SU-DHL-6 (cell line): ENCODE data around the gene RUNX2.

Experiments used
- EZH2phosphoT487 ChIP-seq: fragments of 200-600 bp; sonication (generic), shearing (Covaris generic); conservative IDR thresholded peaks from 2 replicates; pipeline ENCODE4 v1.6.1; 2018; ENCODE audit warnings: mild to moderate bottlenecking, antibody characterized with exemption, low read length, moderate library complexity, mixed read lengths
- TF ChIP-seq, protein P1 (sequence below): fragments of 200-600 bp; sonication (generic); IDR thresholded peaks from one replicate; pipeline ENCODE4 v1.5.1; 2017; ENCODE audit warnings: antibody characterized with exemption, mild to moderate bottlenecking, low read length, moderate library complexity; ENCODE audit not compliant: insufficient read depth, poor library complexity, severe bottlenecking

DNA sequence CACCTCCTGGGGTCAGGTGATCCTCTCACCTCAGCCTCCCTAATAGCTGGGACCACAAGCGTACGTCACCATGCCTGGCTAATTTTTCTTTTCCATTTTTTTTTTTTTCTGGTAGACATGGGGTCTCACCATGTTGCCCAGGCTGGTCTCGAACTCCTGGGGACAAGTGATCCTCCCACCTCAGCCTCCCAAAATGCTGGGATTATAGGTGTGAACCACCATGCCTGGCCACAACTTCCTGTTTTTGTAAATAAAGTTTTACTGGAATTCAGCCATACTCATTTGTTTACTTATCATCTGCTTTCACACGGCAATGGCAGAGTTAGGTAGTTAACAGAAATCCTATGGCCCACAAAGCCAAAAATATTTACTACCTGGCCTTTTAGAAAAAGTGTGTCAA is 7.8 kb upstream of the RUNX2 start:
- TF ChIP-seq, protein P1, sequence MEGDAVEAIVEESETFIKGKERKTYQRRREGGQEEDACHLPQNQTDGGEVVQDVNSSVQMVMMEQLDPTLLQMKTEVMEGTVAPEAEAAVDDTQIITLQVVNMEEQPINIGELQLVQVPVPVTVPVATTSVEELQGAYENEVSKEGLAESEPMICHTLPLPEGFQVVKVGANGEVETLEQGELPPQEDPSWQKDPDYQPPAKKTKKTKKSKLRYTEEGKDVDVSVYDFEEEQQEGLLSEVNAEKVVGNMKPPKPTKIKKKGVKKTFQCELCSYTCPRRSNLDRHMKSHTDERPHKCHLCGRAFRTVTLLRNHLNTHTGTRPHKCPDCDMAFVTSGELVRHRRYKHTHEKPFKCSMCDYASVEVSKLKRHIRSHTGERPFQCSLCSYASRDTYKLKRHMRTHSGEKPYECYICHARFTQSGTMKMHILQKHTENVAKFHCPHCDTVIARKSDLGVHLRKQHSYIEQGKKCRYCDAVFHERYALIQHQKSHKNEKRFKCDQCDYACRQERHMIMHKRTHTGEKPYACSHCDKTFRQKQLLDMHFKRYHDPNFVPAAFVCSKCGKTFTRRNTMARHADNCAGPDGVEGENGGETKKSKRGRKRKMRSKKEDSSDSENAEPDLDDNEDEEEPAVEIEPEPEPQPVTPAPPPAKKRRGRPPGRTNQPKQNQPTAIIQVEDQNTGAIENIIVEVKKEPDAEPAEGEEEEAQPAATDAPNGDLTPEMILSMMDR = no peak
- no peak for TF ChIP-seq EZH2phosphoT487
